Measurements from ENCODE around the gene UGT8.

UGT8 gene

DNA sequence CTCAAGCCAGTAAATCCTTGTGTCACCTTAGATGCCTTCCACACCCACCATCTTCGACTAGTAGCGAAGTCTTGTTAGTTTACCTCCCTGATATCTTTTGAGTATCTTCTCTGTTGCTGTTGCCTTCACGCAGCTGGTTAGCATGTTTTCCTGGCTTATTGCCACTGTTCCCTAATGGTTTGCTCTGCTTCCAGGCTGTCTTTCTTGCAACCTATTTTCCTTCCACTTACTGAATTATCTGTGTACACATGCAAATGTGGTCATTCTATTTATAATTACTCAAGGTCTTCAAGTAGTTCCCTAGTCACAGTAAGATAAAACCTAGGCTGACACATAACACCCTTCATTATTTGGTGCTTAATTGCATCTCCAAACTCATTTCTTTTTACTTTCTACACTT, 89.5 kb downstream of the UGT8 start (continued):
- TF ChIP-seq, protein P1, sequence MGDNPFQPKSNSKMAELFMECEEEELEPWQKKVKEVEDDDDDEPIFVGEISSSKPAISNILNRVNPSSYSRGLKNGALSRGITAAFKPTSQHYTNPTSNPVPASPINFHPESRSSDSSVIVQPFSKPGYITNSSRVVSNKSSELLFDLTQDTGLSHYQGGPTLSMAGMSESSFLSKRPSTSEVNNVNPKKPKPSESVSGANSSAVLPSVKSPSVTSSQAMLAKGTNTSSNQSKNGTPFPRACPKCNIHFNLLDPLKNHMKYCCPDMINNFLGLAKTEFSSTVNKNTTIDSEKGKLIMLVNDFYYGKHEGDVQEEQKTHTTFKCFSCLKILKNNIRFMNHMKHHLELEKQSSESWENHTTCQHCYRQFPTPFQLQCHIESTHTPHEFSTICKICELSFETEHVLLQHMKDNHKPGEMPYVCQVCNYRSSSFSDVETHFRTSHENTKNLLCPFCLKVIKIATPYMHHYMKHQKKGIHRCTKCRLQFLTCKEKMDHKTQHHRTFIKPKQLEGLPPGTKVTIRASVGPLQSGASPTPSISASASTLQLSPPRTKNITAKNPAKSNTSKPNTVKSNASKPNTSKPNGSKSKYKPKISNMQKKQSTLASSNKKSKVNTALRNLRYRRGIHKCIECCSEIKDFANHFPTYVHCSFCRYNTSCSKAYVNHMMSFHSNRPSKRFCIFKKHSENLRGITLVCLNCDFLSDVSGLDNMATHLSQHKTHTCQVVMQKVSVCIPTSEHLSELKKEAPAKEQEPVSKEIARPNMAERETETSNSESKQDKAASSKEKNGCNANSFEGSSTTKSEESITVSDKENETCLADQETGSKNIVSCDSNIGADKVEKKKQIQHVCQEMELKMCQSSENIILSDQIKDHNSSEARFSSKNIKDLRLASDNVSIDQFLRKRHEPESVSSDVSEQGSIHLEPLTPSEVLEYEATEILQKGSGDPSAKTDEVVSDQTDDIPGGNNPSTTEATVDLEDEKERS (tag by site-specific recombination; IDR thresholded peaks at IDR 0.05), result no peak
- TF ChIP-seq GLI4 (tag by site-specific recombination; IDR thresholded peaks at IDR 0.05), result no peak
- TF ChIP-seq WT1 (tag by site-specific recombination; IDR thresholded peaks at IDR 0.05), result no peak
- no peak for TF ChIP-seq ZNF394 (tag by site-specific recombination; IDR thresholded peaks at IDR 0.05; ENCODE audit: borderline replicate concordance)
- TF ChIP-seq, protein P2, sequence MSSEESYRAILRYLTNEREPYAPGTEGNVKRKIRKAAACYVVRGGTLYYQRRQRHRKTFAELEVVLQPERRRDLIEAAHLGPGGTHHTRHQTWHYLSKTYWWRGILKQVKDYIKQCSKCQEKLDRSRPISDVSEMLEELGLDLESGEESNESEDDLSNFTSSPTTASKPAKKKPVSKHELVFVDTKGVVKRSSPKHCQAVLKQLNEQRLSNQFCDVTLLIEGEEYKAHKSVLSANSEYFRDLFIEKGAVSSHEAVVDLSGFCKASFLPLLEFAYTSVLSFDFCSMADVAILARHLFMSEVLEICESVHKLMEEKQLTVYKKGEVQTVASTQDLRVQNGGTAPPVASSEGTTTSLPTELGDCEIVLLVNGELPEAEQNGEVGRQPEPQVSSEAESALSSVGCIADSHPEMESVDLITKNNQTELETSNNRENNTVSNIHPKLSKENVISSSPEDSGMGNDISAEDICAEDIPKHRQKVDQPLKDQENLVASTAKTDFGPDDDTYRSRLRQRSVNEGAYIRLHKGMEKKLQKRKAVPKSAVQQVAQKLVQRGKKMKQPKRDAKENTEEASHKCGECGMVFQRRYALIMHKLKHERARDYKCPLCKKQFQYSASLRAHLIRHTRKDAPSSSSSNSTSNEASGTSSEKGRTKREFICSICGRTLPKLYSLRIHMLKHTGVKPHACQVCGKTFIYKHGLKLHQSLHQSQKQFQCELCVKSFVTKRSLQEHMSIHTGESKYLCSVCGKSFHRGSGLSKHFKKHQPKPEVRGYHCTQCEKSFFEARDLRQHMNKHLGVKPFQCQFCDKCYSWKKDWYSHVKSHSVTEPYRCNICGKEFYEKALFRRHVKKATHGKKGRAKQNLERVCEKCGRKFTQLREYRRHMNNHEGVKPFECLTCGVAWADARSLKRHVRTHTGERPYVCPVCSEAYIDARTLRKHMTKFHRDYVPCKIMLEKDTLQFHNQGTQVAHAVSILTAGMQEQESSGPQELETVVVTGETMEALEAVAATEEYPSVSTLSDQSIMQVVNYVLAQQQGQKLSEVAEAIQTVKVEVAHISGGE (tag by site-specific recombination; conservative IDR thresholded peaks at IDR 0.05; ENCODE audit: low read depth), result no peak
- no peak for TF ChIP-seq FEZF1 (tag by site-specific recombination; IDR thresholded peaks at IDR 0.05)
- no peak for TF ChIP-seq ZNF549 (tag by site-specific recombination; IDR thresholded peaks at IDR 0.05)

DNA sequence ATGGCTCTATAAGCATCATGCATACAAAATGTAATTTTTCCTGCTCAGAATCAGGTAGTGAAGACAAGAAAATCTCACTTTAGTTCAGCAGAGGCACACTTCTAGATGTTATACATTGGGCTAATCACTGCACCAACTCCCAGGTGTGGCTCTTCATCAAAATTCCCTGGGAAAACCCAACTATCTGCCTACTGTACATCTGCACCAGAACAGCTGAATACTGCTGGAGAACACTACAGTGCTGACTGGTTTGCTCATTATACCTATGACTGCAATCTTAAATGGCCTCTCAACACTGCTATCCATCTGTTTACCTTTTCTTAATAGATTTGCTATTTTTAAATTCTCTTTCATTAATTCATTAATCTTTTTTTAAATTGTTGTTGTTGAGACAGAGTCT, 92.0 kb downstream of the UGT8 start:
- Histone ChIP-seq H3K36me3 (ENCODE audit: control insufficient read depth in 2 of 2, insufficient read depth in 1 of 2, low read length in 2 of 2) (no peaks in the 10 kb centered on the region), H3K4me3 (ENCODE audit: low read depth, low read length) (no peak overlapping the region), H3K27ac (ENCODE audit: extremely low read depth, low read depth, low read length) (no peak overlapping the region), H3K4me1 (ENCODE audit: control insufficient read depth, insufficient read depth, low read length) (no peaks in the 10 kb centered on the region), H3K9me3 (ENCODE audit: control insufficient read depth, insufficient read depth, low read depth, low read length) (no peaks in the 10 kb centered on the region)
- POLR2A ChIA-PET, result no interaction called here
- CTCF ChIA-PET, result interaction anchor here (0.7 kb wide), 1 partner anchor 1373 kb away, joined by 3 read pairs; no protein-coding TSS in a partner anchor
- no peak for TF ChIP-seq TRIM28 (IDR thresholded peaks at IDR 0.05; ENCODE audit: borderline replicate concordance, low read length)
- TF ChIP-seq, protein P3, sequence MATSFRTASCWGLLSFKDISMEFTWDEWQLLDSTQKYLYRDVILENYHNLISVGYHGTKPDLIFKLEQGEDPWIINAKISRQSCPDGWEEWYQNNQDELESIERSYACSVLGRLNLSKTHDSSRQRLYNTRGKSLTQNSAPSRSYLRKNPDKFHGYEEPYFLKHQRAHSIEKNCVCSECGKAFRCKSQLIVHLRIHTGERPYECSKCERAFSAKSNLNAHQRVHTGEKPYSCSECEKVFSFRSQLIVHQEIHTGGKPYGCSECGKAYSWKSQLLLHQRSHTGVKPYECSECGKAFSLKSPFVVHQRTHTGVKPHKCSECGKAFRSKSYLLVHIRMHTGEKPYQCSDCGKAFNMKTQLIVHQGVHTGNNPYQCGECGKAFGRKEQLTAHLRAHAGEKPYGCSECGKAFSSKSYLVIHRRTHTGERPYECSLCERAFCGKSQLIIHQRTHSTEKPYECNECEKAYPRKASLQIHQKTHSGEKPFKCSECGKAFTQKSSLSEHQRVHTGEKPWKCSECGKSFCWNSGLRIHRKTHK (tag by site-specific recombination; IDR thresholded peaks at IDR 0.05), result no peak
- TF ChIP-seq OVOL3 (tag by site-specific recombination; IDR thresholded peaks at IDR 0.05), result no peak
- TF ChIP-seq MEIS1 (CRISPR knock-in tag; IDR thresholded peaks at IDR 0.05; ENCODE audit: borderline replicate concordance), result no peak
- TF ChIP-seq ZNF571 (tag by site-specific recombination; IDR thresholded peaks at IDR 0.05), result no peak
- no peak for TF ChIP-seq ZNF121 (tag by site-specific recombination; IDR thresholded peaks at IDR 0.05)
- TF ChIP-seq ZNF747 (tag by site-specific recombination; IDR thresholded peaks at IDR 0.05), result no peak
- TF ChIP-seq ZNF623 (tag by site-specific recombination; IDR thresholded peaks at IDR 0.05), result no peak
- no peak for TF ChIP-seq ZNF555 (tag by site-specific recombination; conservative IDR thresholded peaks at IDR 0.05)
- no peak for TF ChIP-seq ZNF324 (tag by site-specific recombination; IDR thresholded peaks at IDR 0.05)
- TF ChIP-seq ZNF157 (tag by site-specific recombination; IDR thresholded peaks at IDR 0.05), result no peak
- no peak for TF ChIP-seq ZNF560 (tag by site-specific recombination; IDR thresholded peaks at IDR 0.05; ENCODE audit: borderline replicate concordance)
- TF ChIP-seq, protein P4, sequence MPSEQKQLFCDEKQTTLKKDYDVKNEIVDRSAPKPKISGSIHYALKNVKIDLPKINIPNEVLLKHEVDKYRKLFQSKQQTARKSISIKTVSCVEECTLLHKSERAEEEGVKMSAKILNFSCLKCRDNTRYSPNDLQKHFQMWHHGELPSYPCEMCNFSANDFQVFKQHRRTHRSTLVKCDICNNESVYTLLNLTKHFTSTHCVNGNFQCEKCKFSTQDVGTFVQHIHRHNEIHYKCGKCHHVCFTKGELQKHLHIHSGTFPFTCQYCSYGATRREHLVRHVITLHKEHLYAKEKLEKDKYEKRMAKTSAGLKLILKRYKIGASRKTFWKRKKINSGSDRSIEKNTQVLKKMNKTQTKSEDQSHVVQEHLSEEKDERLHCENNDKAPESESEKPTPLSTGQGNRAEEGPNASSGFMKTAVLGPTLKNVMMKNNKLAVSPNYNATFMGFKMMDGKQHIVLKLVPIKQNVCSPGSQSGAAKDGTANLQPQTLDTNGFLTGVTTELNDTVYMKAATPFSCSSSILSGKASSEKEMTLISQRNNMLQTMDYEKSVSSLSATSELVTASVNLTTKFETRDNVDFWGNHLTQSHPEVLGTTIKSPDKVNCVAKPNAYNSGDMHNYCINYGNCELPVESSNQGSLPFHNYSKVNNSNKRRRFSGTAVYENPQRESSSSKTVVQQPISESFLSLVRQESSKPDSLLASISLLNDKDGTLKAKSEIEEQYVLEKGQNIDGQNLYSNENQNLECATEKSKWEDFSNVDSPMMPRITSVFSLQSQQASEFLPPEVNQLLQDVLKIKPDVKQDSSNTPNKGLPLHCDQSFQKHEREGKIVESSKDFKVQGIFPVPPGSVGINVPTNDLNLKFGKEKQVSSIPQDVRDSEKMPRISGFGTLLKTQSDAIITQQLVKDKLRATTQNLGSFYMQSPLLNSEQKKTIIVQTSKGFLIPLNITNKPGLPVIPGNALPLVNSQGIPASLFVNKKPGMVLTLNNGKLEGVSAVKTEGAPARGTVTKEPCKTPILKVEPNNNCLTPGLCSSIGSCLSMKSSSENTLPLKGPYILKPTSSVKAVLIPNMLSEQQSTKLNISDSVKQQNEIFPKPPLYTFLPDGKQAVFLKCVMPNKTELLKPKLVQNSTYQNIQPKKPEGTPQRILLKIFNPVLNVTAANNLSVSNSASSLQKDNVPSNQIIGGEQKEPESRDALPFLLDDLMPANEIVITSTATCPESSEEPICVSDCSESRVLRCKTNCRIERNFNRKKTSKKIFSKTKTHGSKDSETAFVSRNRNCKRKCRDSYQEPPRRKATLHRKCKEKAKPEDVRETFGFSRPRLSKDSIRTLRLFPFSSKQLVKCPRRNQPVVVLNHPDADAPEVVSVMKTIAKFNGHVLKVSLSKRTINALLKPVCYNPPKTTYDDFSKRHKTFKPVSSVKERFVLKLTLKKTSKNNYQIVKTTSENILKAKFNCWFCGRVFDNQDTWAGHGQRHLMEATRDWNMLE (tag by site-specific recombination; conservative IDR thresholded peaks at IDR 0.05; ENCODE audit: low read depth), result no peak
- no peak for TF ChIP-seq ZNF561 (tag by site-specific recombination; IDR thresholded peaks at IDR 0.05; ENCODE audit: borderline replicate concordance)
- no peak for TF ChIP-seq ZBTB21 (tag by site-specific recombination; IDR thresholded peaks at IDR 0.05)
- TF ChIP-seq, protein P5, sequence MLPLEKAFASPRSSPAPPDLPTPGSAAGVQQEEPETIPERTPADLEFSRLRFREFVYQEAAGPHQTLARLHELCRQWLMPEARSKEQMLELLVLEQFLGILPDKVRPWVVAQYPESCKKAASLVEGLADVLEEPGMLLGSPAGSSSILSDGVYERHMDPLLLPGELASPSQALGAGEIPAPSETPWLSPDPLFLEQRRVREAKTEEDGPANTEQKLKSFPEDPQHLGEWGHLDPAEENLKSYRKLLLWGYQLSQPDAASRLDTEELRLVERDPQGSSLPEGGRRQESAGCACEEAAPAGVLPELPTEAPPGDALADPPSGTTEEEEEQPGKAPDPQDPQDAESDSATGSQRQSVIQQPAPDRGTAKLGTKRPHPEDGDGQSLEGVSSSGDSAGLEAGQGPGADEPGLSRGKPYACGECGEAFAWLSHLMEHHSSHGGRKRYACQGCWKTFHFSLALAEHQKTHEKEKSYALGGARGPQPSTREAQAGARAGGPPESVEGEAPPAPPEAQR (tag by site-specific recombination; IDR thresholded peaks at IDR 0.05), result no peak

Measured in HEK293 (cell line).